Mesenchymal stem cell (in vitro differentiated cells and primary cell): ENCODE measurements around the gene HOXB3.

Source experiments
- DNase-seq: peaks from one replicate; pipeline ENCODE4 v3.0.0-alpha.2; 2013
- H2AFZ ChIP-seq: one replicate; pipeline ENCODE4 v1.6.1; 2013; ENCODE audit warnings: low read depth, mild to moderate bottlenecking, control low read depth, inconsistent platforms, low read length, moderate library complexity
- H2AK5ac ChIP-seq: 2 replicates; pipeline ENCODE4 v1.6.1; 2013; ENCODE audit warnings: low read length, moderate library complexity, mild to moderate bottlenecking, inconsistent platforms; ENCODE audit not compliant: severe bottlenecking
- H2BK120ac ChIP-seq: one replicate; pipeline ENCODE4 v1.6.1; 2013; ENCODE audit warnings: low read depth, mild to moderate bottlenecking, inconsistent platforms, low read length, moderate library complexity
- H2BK12ac ChIP-seq, 2 experiments: one replicate each; pipeline ENCODE4 v1.6.1; 2013; ENCODE audit warnings: inconsistent platforms in 2 of 2, low read length in 2 of 2, mild to moderate bottlenecking in 2 of 2, moderate library complexity in 2 of 2, control low read depth in 1 of 2
- H2BK15ac ChIP-seq: one replicate; pipeline ENCODE4 v1.6.1; 2013; ENCODE audit warnings: mild to moderate bottlenecking, low read depth, inconsistent platforms; ENCODE audit not compliant: poor library complexity, severe bottlenecking
- H2BK5ac ChIP-seq: 2 replicates; pipeline ENCODE4 v1.6.1; 2013; ENCODE audit warnings: low read depth, mild to moderate bottlenecking, low read length, control low read depth, inconsistent platforms; ENCODE audit not compliant: poor library complexity, severe bottlenecking
- H3K14ac ChIP-seq, 2 experiments: one replicate each; pipeline ENCODE4 v1.6.1; 2013; ENCODE audit warnings: inconsistent platforms in 2 of 2, low read length in 2 of 2, control low read depth in 1 of 2, mild to moderate bottlenecking in 1 of 2, moderate library complexity in 1 of 2
- H3K18ac ChIP-seq, 2 experiments: one replicate each; pipeline ENCODE4 v1.6.1; 2013; ENCODE audit warnings: inconsistent platforms in 2 of 2, low read length in 2 of 2, control low read depth in 1 of 2, low read depth in 1 of 2, mild to moderate bottlenecking in 1 of 2
- H3K23ac ChIP-seq, 2 experiments: one replicate each; pipeline ENCODE4 v1.6.1; 2013; ENCODE audit warnings: inconsistent platforms in 2 of 2, low read length in 2 of 2, mild to moderate bottlenecking in 2 of 2, moderate library complexity in 2 of 2, control low read depth in 1 of 2
- H3K27ac ChIP-seq: 2 replicates; pipeline ENCODE4 v1.5.1; 2013; ENCODE audit warnings: mild to moderate bottlenecking, moderate library complexity, low read length, control low read depth, inconsistent platforms; ENCODE audit not compliant: poor library complexity, severe bottlenecking
- H3K27me3 ChIP-seq, 2 experiments: 2 replicates each; pipeline versions ENCODE4 v1.6.1 to v1.7.0; 2013; ENCODE audit warnings: low read length in 2 of 2, mild to moderate bottlenecking in 2 of 2, moderate library complexity in 2 of 2, control low read depth in 1 of 2, inconsistent platforms in 1 of 2; ENCODE audit not compliant: control insufficient read depth in 1 of 2, insufficient read depth in 1 of 2
- H3K36me3 ChIP-seq, 2 experiments: 2 replicates each; pipeline versions ENCODE4 v1.6.1 to v1.7.0; 2013; ENCODE audit warnings: low read length in 2 of 2, control low read depth in 1 of 2, inconsistent platforms in 1 of 2, low read depth in 1 of 2, mild to moderate bottlenecking in 1 of 2; ENCODE audit not compliant: insufficient read depth in 2 of 2, control insufficient read depth in 1 of 2
- H3K4ac ChIP-seq, 2 experiments: one replicate each; pipeline ENCODE4 v1.6.1; 2013; ENCODE audit warnings: inconsistent platforms in 2 of 2, low read length in 2 of 2, mild to moderate bottlenecking in 2 of 2, moderate library complexity in 2 of 2, control low read depth in 1 of 2, low read depth in 1 of 2
- H3K4me1 ChIP-seq: 2 replicates; pipeline ENCODE4 v1.6.1; 2013; ENCODE audit warnings: low read depth, low read length, control low read depth; ENCODE audit not compliant: control insufficient read depth, insufficient read depth
- H3K4me2 ChIP-seq: 2 replicates; pipeline ENCODE4 v1.6.1; 2013; ENCODE audit warnings: low read length, mild to moderate bottlenecking, inconsistent platforms; ENCODE audit not compliant: poor library complexity, severe bottlenecking
- H3K4me3 ChIP-seq, 2 experiments: 2 replicates each; pipeline versions ENCODE4 v1.5.1 to v1.7.0; 2013; ENCODE audit warnings: low read length in 2 of 2, mild to moderate bottlenecking in 2 of 2, control low read depth in 1 of 2, low read depth in 1 of 2; ENCODE audit not compliant: insufficient read depth in 1 of 2
- H3K79me1 ChIP-seq: replicated peaks from 2 replicates; pipeline ENCODE4 v1.6.1; 2013; ENCODE audit warnings: mild to moderate bottlenecking, control low read depth, low read length, inconsistent platforms; ENCODE audit not compliant: poor library complexity, severe bottlenecking
- H3K9ac ChIP-seq: 2 replicates; pipeline ENCODE4 v1.7.0; 2013; ENCODE audit warnings: mild to moderate bottlenecking, low read length, moderate library complexity
- H3K9me3 ChIP-seq: 2 replicates; pipeline ENCODE4 v1.7.0; 2013; ENCODE audit warnings: mild to moderate bottlenecking, low read length; ENCODE audit not compliant: control insufficient read depth
- H4K8ac ChIP-seq: one replicate; pipeline ENCODE4 v1.6.1; 2013; ENCODE audit warnings: inconsistent platforms, mild to moderate bottlenecking, low read length, moderate library complexity
- H4K91ac ChIP-seq: one replicate; pipeline ENCODE4 v1.6.1; 2013; ENCODE audit warnings: mild to moderate bottlenecking, low read length, inconsistent platforms
- WGBS: methylation state at CpG from one replicate; pipeline ENCODE4 v1.1.7; 2013; ENCODE audit warnings: mixed read lengths; 5-methylcytosine and 5-hydroxymethylcytosine counted together

The HOXB3 gene

DNA sequence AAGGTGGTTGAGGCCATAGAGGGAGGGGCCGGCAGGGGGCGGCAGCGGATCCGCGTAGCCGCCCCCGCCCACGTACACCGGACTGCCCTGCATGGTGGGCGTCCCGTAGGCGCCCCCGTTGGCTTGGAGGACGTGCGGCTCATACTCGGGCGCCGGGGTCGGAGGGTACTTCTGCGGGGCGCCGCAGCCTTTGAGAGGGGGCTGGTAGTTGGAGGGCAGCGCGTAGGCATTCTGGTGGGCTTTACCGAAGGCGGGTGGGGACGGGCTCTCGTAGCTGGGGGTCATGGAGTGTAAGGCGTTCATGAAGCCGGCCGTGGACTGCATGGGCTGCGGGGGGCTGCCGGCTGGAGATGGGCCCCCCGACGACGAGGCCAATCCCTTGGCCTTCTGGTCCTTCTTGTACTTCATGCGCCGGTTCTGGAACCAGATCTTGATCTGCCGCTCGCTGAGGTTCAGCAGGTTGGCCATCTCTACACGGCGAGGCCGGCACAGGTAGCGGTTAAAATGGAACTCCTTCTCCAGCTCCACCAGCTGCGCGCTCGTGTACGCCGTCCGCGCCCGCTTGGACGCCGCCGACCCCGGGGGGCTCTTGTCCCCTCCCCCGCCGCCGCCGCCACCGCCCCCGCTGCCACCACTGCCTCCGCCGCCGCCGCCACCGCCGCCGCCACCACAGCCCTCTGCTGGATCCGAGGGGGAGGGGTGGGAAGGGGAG lies 39.4 kb downstream of the HOXB3 start:
- Histone ChIP-seq H3K14ac (no peak overlapping the region), H3K4me2 (no peak overlapping the region), H4K8ac (peak overlapping the region; percentile 86), H3K27ac (no peak overlapping the region), H3K4ac (peak overlapping the region; percentile 12 to 35), H3K9ac (peak overlapping the region; percentile 100), H3K4me3 (no peak overlapping the region), H2BK120ac (peak overlapping the region; percentile 64), H2AFZ (no peak overlapping the region), H3K27me3 (no peaks in the 10 kb centered on the region), H3K9me3 (no peaks in the 10 kb centered on the region), H3K23ac (peak overlapping the region in 1 of 2 experiments; percentile 0), H4K91ac (peak overlapping the region; percentile 84), H3K18ac (peak overlapping the region; percentile 58 to 85), H3K4me1 (peaks cover 38% of the 10 kb centered on the region), H2BK15ac (peak overlapping the region; percentile 32), H2BK5ac (no peak overlapping the region), H3K79me1 (peaks cover 2% of the 10 kb centered on the region), H2AK5ac (peak overlapping the region; percentile 35), H2BK12ac (peak overlapping the region; percentile 14 to 61), H3K36me3 (peaks cover 25 to 33% of the 10 kb centered on the region in 2 experiments)
- peak; percentile 35 for DNase-seq
- 35% methylated on average over 42 of the region's 70 CpGs for WGBS

DNA sequence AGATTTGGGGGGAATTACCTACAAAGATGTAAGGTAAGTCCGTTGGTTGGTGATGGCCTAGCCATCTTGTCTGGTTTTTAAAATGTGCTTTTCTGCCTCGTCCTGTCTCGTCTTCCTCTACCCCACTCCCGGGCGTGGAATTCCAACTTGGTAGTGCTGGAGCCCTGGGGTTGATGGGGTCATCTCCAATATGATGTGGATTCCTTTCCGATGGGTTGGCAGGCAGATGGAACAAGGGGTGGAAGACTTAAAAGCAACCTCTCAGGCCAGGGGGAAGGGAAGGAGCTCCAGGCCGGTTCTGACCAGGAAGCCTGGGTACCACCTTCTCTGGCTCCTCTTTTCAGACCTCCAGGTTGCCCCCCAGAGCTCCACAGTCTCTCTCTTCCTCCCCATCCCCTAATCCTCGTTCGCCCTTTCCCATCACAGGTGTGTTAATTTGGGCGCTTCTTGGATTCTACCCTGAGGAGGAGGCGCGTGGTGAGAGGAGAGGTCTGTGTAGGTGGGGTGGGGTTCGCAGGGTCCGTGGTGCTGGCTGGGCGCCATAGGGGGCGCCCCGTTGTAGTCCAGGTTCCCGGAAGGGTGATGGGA lies 40.0 kb downstream of the HOXB3 start:
- Histone ChIP-seq H3K9ac (peak overlapping the region; percentile 100), H3K4me1 (peaks cover 39% of the 10 kb centered on the region)
- 30% methylated on average over 11 of the region's 18 CpGs for WGBS

GRCh38 chr17:48549281-48549630 lies 40.8 kb downstream of the HOXB3 start:
- Histone ChIP-seq H2BK12ac (peak overlapping the region in 1 of 2 experiments; percentile 48), H4K91ac (no peak overlapping the region), H2BK120ac (no peak overlapping the region), H3K27me3 (no peaks in the 10 kb centered on the region), H3K4me1 (peaks cover 35% of the 10 kb centered on the region), H3K4me2 (no peak overlapping the region), H3K9ac (peak overlapping the region; percentile 100), H3K18ac (peak overlapping the region; percentile 61 to 68), H3K27ac (peak overlapping the region; percentile 61), H3K4ac (peak overlapping the region in 1 of 2 experiments; percentile 17), H2BK5ac (no peak overlapping the region), H3K23ac (no peak overlapping the region), H2AFZ (no peak overlapping the region), H4K8ac (peak overlapping the region; percentile 46), H2AK5ac (peak overlapping the region; percentile 13), H2BK15ac (no peak overlapping the region), H3K79me1 (peaks cover 2% of the 10 kb centered on the region), H3K36me3 (peaks cover 25 to 33% of the 10 kb centered on the region in 2 experiments), H3K14ac (no peak overlapping the region), H3K9me3 (no peaks in the 10 kb centered on the region), H3K4me3 (no peak overlapping the region)
- 17% methylated on average over 3 of the region's 3 CpGs for WGBS
- peak; percentile 57 for DNase-seq

More for the DNA sequence above, 40.0 kb downstream of the HOXB3 start:
- Histone ChIP-seq H3K18ac (peak overlapping the region; percentile 58 to 85), H2BK120ac (peak overlapping the region; percentile 64), H4K8ac (peak overlapping the region; percentile 86), H3K79me1 (peaks cover 2% of the 10 kb centered on the region), H3K9me3 (no peaks in the 10 kb centered on the region), H3K23ac (peak overlapping the region in 1 of 2 experiments; percentile 0), H2BK5ac (no peak overlapping the region), H3K27ac (peak overlapping the region; percentile 7), H3K4me3 (peak overlapping the region in 1 of 2 experiments; percentile 43), H2BK15ac (peak overlapping the region; percentile 32), H2AK5ac (peak overlapping the region; percentile 68), H4K91ac (peak overlapping the region; percentile 84), H3K4ac (peak overlapping the region; percentile 12 to 39), H3K36me3 (peaks cover 25 to 33% of the 10 kb centered on the region in 2 experiments), H2AFZ (no peak overlapping the region), H3K4me2 (no peak overlapping the region), H2BK12ac (peak overlapping the region in 1 of 2 experiments; percentile 4), H3K27me3 (no peaks in the 10 kb centered on the region), H3K14ac (no peak overlapping the region)
- peak; percentile 61 for DNase-seq
